Measurements from ENCODE around the gene TANGO2.

- TF ChIP-seq, protein P1, sequence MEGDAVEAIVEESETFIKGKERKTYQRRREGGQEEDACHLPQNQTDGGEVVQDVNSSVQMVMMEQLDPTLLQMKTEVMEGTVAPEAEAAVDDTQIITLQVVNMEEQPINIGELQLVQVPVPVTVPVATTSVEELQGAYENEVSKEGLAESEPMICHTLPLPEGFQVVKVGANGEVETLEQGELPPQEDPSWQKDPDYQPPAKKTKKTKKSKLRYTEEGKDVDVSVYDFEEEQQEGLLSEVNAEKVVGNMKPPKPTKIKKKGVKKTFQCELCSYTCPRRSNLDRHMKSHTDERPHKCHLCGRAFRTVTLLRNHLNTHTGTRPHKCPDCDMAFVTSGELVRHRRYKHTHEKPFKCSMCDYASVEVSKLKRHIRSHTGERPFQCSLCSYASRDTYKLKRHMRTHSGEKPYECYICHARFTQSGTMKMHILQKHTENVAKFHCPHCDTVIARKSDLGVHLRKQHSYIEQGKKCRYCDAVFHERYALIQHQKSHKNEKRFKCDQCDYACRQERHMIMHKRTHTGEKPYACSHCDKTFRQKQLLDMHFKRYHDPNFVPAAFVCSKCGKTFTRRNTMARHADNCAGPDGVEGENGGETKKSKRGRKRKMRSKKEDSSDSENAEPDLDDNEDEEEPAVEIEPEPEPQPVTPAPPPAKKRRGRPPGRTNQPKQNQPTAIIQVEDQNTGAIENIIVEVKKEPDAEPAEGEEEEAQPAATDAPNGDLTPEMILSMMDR (IDR thresholded peaks at IDR 0.05), result no peak
- no peak for TF ChIP-seq POLR2A (IDR thresholded peaks at IDR 0.05)
Measured at GRCh38 chr22:19978748-19979147, 42.2 kb upstream of the TANGO2 start.

Measured in body of pancreas (tissue), 4 donors.